ENCODE measurements around the gene FBXW9.

GRCh38 chr19:12736995-12737834, 40.8 kb upstream of the FBXW9 start, which contains the start of gene GET3:
- TF ChIP-seq, protein P1, sequence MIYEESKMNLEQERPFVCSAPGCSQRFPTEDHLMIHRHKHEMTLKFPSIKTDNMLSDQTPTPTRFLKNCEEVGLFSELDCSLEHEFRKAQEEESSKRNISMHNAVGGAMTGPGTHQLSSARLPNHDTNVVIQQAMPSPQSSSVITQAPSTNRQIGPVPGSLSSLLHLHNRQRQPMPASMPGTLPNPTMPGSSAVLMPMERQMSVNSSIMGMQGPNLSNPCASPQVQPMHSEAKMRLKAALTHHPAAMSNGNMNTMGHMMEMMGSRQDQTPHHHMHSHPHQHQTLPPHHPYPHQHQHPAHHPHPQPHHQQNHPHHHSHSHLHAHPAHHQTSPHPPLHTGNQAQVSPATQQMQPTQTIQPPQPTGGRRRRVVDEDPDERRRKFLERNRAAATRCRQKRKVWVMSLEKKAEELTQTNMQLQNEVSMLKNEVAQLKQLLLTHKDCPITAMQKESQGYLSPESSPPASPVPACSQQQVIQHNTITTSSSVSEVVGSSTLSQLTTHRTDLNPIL (CRISPR knock-in tag; IDR thresholded peaks at IDR 0.05; ENCODE audit: low read depth): no peak
- no peak for TF ChIP-seq POU6F1 (CRISPR knock-in tag; IDR thresholded peaks at IDR 0.05; ENCODE audit: borderline replicate concordance, low read depth)

Measured in SK-N-SH treated with all-trans-retinoic acid at 6 μM for 48 hours (cell line).